OCI-LY3 (cell line): ENCODE data around the gene IFNA13.

ENCODE experiments used
- EZH2phosphoT487 ChIP-seq: fragments of 200-600 bp; shearing (Covaris generic); IDR thresholded peaks from 2 replicates; pipeline ENCODE4 v1.6.1; 2018; ENCODE audit warnings: antibody characterized with exemption, mixed run types, low read depth
- TF ChIP-seq, protein P1 (sequence below): fragments of 200-600, 300-600 bp; sonication (generic); IDR thresholded peaks from 2 replicates; pipeline ENCODE4 v1.5.1; 2014; ENCODE audit warnings: antibody characterized with exemption, low read length, low read depth

DNA sequence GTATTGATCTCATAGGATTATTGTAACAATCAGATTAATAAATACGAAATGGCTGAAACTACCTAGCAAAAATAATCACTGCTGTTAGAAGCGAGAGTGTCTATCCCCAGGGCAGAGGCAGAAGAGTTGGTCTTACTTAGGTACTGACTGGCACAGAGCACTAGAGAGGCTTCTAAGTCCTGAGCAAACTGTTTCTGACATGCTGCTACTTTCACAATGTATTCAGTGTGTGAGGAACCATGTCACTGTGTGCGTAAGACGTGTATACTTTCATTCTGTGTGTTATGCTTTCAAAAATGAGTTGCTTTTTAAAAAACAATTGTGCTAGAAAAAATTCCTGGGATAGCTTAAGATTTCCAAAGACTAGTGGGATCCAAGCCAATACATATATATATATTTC lies 27.1 kb downstream of the IFNA13 start:
- TF ChIP-seq, protein P1, sequence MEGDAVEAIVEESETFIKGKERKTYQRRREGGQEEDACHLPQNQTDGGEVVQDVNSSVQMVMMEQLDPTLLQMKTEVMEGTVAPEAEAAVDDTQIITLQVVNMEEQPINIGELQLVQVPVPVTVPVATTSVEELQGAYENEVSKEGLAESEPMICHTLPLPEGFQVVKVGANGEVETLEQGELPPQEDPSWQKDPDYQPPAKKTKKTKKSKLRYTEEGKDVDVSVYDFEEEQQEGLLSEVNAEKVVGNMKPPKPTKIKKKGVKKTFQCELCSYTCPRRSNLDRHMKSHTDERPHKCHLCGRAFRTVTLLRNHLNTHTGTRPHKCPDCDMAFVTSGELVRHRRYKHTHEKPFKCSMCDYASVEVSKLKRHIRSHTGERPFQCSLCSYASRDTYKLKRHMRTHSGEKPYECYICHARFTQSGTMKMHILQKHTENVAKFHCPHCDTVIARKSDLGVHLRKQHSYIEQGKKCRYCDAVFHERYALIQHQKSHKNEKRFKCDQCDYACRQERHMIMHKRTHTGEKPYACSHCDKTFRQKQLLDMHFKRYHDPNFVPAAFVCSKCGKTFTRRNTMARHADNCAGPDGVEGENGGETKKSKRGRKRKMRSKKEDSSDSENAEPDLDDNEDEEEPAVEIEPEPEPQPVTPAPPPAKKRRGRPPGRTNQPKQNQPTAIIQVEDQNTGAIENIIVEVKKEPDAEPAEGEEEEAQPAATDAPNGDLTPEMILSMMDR = no peak
- no peak for TF ChIP-seq EZH2phosphoT487
